Peyer's patch (tissue), 4 donors: ENCODE results near the gene PRR15L. TPM values are rescaled to one million over a fixed set of nuclear protein-coding genes. Genes with fewer than 3 reads are reported as not detected.

ENCODE experiments used
- DNase-seq, 3 donors: peaks; one replicate each; pipeline ENCODE4 v3.0.0-alpha.2; 2017 to 2019
- H3K27ac ChIP-seq, 4 donors: fragments of 200-600 bp; sonication (generic); one replicate each; pipeline ENCODE4 v1.5.1; 2016 to 2019
- H3K27me3 ChIP-seq, 2 donors: fragments of 200-600 bp; sonication (generic); one replicate each; pipeline ENCODE4 v1.5.1; 2019
- H3K36me3 ChIP-seq, 3 donors: fragments of 200-600 bp; sonication (generic); one replicate each; pipeline ENCODE4 v1.5.1; 2016 to 2019
- H3K4me1 ChIP-seq, 4 donors: fragments of 200-600 bp; sonication (generic); one replicate each; pipeline ENCODE4 v1.5.1; 2016 to 2019
- H3K4me3 ChIP-seq, 4 donors: fragments of 200-600 bp; sonication (generic); 1 replicate in 3 of 4; 2 replicates in 1 of 4; pipeline ENCODE4 v1.5.1; 2016 to 2019; ENCODE audit warnings: mild to moderate bottlenecking in 1 of 4
- H3K9me3 ChIP-seq, 4 donors: fragments of 200-600 bp; sonication (generic); one replicate each; pipeline ENCODE4 v1.5.1; 2016 to 2019; ENCODE audit warnings: mild to moderate bottlenecking in 1 of 4
- CTCF ChIP-seq, 6 experiments: fragments of 450-650 bp in 4 of 6; fragments of 200-600 bp in 2 of 6; sonication (generic) in 1 of 6; IDR thresholded peaks; one replicate each; pipeline ENCODE4 v1.5.1; 2017 to 2019; ENCODE audit warnings: antibody characterized with exemption in 6 of 6, mild to moderate bottlenecking in 3 of 6, moderate library complexity in 1 of 6
- POLR2A ChIP-seq, 2 donors: fragments of 450-650 bp; IDR thresholded peaks; one replicate each; pipeline ENCODE4 v1.5.1; 2017; ENCODE audit warnings: antibody characterized with exemption in 2 of 2, mild to moderate bottlenecking in 2 of 2, moderate library complexity in 2 of 2
- total RNA-seq, 4 donors: library from RNA; depleted of rRNA; stranded (reverse); fragments of >200 nt; gene quantifications; one replicate each; pipeline ENCODE4 v1.1.0, GENCODE V29; 2016

The PRR15L gene
- total RNA-seq, 4 donors from 2014 or later: 88.3 to 358 (median 288) TPM

DNA sequence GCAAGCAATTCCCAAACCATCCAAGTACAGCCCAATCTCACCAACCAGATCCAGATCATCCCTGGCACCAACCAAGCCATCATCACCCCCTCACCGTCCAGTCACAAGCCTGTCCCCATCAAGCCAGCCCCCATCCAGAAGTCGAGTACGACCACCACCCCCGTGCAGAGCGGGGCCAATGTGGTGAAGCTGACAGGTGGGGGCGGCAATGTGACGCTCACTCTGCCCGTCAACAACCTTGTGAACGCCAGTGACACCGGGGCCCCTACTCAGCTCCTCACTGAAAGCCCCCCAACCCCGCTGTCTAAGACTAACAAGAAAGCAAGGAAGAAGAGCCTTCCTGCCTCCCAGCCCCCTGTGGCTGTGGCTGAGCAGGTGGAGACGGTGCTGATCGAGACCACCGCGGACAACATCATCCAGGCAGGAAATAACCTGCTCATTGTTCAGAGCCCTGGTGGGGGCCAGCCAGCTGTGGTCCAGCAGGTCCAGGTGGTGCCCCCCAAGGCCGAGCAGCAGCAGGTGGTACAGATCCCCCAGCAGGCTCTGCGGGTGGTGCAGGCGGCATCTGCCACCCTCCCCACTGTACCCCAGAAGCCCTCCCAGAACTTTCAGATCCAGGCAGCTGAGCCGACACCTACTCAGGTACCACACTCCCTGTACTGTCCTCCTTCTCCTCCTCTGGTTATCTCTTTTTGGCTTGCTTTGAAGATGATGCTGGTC is 41.0 kb downstream of the PRR15L start:
- no peak overlapping the region for H3K4me3 ChIP-seq
- no peaks in the 10 kb centered on the region for H3K27me3 ChIP-seq
- H3K9me3 ChIP-seq: no peaks in the 10 kb centered on the region
- DNase-seq: no peak
- H3K36me3 ChIP-seq: peaks cover 0 to 21% (median 0%) of the 10 kb centered on the region in 3 donors
- no peaks in the 10 kb centered on the region for H3K4me1 ChIP-seq
- no peak for TF ChIP-seq POLR2A (IDR thresholded peaks at IDR 0.05)
- no peak for TF ChIP-seq CTCF (IDR thresholded peaks at IDR 0.05)
- no peak overlapping the region for H3K27ac ChIP-seq

DNA sequence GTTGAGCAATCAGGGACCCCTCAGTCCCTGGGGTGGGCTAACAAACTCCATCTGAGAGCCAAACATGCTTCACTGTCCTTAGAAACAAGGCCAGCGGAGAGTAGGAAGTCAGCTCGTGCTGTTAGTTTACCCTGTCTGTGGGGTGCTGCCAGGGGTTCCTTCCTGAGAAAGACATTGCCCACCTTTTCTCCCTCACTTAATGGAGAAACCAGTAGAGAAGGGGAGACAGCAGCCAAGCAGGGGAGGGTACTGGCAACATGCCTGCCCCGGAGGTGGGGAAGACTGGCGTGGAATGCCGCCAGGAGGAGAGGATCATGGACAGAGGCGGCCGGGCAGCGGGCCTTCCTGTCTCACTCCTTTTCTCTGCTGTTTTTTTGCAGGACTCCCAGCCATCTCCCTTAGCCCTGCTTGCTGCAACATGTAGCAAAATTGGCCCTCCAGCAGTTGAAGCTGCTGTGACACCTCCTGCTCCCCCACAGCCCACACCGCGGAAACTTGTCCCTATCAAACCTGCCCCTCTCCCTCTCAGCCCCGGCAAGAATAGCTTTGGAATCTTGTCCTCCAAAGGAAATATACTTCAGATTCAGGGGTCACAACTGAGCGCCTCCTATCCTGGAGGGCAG is 41.8 kb downstream of the PRR15L start:
- no peak overlapping the region for H3K27ac ChIP-seq

DNA sequence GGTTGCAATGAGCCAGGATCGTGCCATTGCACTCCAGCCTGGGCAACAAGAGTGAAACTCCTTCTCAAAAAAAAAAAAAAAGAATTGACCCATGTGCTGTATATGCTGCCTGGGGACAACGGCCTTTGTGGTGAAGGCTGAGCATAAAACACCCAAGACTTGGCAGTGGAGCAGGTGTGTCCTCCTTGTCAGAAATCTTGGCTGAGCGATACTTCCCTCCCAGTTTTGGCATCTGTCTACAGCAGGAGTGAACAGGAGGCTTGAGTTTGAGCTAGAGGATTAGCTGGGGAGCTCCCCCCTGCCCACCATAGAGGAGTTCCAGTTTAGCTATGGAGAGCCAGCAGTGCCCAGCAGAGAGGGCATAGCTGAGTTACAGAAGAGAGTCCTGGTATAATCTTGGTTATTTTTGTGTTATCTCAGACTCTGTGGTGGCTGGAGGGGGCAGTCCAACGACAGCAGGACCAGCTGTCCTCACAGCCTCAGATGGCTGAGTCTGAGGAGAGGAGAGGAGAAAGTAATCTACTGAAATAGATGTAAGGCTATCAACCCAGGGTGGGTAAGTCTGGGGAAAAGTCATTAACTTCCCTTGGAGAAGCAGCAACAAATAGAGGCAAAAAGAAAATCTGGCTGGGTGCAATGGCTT is 43.3 kb downstream of the PRR15L start:
- Histone ChIP-seq H3K27me3 (no peaks in the 10 kb centered on the region), H3K27ac (no peak overlapping the region), H3K4me1 (no peaks in the 10 kb centered on the region), H3K4me3 (no peak overlapping the region), H3K9me3 (no peaks in the 10 kb centered on the region), H3K36me3 (peaks cover 0 to 21% (median 0%) of the 10 kb centered on the region in 3 donors)
- no peak for TF ChIP-seq POLR2A (IDR thresholded peaks at IDR 0.05)
- TF ChIP-seq CTCF (IDR thresholded peaks at IDR 0.05): no peak
- no peak for DNase-seq

More for the DNA sequence above, 41.8 kb downstream of the PRR15L start:
- no peak overlapping the region for H3K4me3 ChIP-seq
- H3K36me3 ChIP-seq: peaks cover 0 to 21% (median 0%) of the 10 kb centered on the region in 3 donors
- no peak for DNase-seq
- no peak for TF ChIP-seq CTCF (IDR thresholded peaks at IDR 0.05)
- TF ChIP-seq POLR2A (IDR thresholded peaks at IDR 0.05): no peak
- no peaks in the 10 kb centered on the region for H3K4me1 ChIP-seq
- H3K27me3 ChIP-seq: no peaks in the 10 kb centered on the region
- H3K9me3 ChIP-seq: no peaks in the 10 kb centered on the region

GRCh38 chr17:47913050-47913449 is 44.6 kb downstream of the PRR15L start:
- no peak for TF ChIP-seq POLR2A (IDR thresholded peaks at IDR 0.05)
- TF ChIP-seq CTCF (IDR thresholded peaks at IDR 0.05): no peak
- Histone ChIP-seq H3K27me3 (no peaks in the 10 kb centered on the region), H3K9me3 (no peaks in the 10 kb centered on the region), H3K4me1 (no peaks in the 10 kb centered on the region), H3K27ac (no peak overlapping the region), H3K36me3 (peaks cover 0 to 21% (median 0%) of the 10 kb centered on the region in 3 donors), H3K4me3 (no peak overlapping the region)
- no peak for DNase-seq

- TF ChIP-seq CTCF (IDR thresholded peaks at IDR 0.05): no peak
- no peak for TF ChIP-seq POLR2A (IDR thresholded peaks at IDR 0.05)
- H3K9me3 ChIP-seq: no peaks in the 10 kb centered on the region
- H3K4me1 ChIP-seq: peaks cover 0 to 7% (median 0%) of the 10 kb centered on the region in 4 donors
- H3K27ac ChIP-seq: no peak overlapping the region
- H3K4me3 ChIP-seq: no peak overlapping the region
- no peaks in the 10 kb centered on the region for H3K36me3 ChIP-seq
- no peaks in the 10 kb centered on the region for H3K27me3 ChIP-seq
- DNase-seq: no peak
Observed at GRCh38 chr17:47907932-47908562, 49.6 kb downstream of the PRR15L start.
